ENCODE data around the gene ZC3H12A.
A peak's percentile ranks its signal among the peaks of the same experiment; 100 is the strongest.
"Not testable (repeated sequence)": the region's sequence is repeated elsewhere in the genome, so short reads cannot be mapped to it uniquely, and the experiment has no call there.

ZC3H12A gene

DNA sequence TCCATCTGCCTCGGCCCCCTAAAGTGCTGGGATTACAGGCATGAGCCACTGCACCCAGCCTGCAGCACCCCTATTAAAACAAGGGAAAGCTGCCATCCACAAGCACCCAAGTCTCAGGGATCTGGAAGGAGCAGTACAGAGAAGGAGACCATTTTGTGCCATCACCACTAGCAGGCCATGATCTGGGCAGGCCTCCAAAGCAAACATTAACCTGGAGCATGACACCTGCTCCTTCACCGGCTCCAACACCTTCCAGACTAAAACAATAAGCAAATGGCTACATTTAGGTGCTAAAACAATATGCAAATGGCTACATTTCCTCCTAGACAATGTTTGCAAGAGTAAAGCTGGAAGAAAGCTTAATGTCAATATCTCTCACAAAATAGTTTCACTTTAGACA, 23.5 kb downstream of the ZC3H12A start:
- H3K4me1 Mint-ChIP-seq (ENCODE audit: low read depth): peaks cover 14% of the 10 kb centered on the region
- no peak overlapping the region for H3K4me3 Mint-ChIP-seq
- no peaks in the 10 kb centered on the region for H3K27me3 Mint-ChIP-seq
- H3K9me3 Mint-ChIP-seq (ENCODE audit: low read depth): no peaks in the 10 kb centered on the region
- H3K36me3 Mint-ChIP-seq: peaks cover 7% of the 10 kb centered on the region
- H3K27ac Mint-ChIP-seq: no peak overlapping the region

GRCh38 chr1:37498872-37499617, 24.7 kb downstream of the ZC3H12A start:
- H3K27me3 Mint-ChIP-seq: no peaks in the 10 kb centered on the region
- H3K27ac Mint-ChIP-seq: peak overlapping the region; percentile 29
- no peak overlapping the region for H3K4me3 Mint-ChIP-seq
- H3K9me3 Mint-ChIP-seq (ENCODE audit: low read depth): no peaks in the 10 kb centered on the region
- H3K36me3 Mint-ChIP-seq: peaks cover 7% of the 10 kb centered on the region
- H3K4me1 Mint-ChIP-seq (ENCODE audit: low read depth): peaks cover 14% of the 10 kb centered on the region

- Mint-ChIP-seq H3K9me3 (ENCODE audit: low read depth) (no peaks in the 10 kb centered on the region), H3K27me3 (no peaks in the 10 kb centered on the region), H3K27ac (no peak overlapping the region), H3K4me1 (ENCODE audit: low read depth) (peaks cover 10% of the 10 kb centered on the region), H3K36me3 (peaks cover 9% of the 10 kb centered on the region), H3K4me3 (no peak overlapping the region)
Measured at GRCh38 chr1:37501661-37502060, 27.3 kb downstream of the ZC3H12A start.

DNA sequence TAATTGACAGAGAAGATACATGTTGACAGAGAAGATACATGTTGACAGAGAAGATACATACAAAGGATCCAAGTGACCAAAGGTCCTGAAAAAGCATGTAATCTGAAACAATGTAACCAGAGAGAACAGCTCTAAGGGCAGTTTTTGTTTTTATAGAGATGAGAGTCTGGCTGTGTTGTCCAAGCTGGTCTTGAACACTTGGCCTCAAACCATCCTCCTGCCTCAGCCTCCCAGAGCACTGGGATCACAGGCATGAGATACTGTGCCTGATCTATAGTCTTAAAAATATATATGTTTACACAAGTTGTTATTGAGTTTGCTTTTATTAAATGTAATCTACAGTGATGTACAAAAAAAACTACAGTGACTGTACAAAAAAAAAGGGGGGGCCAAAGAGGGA, 27.7 kb downstream of the ZC3H12A start:
- H3K9me3 Mint-ChIP-seq (ENCODE audit: low read depth): no peaks in the 10 kb centered on the region
- no peaks in the 10 kb centered on the region for H3K27me3 Mint-ChIP-seq
- peaks cover 10% of the 10 kb centered on the region for H3K4me1 Mint-ChIP-seq (ENCODE audit: low read depth)
- no peak overlapping the region for H3K27ac Mint-ChIP-seq
- H3K4me3 Mint-ChIP-seq: no peak overlapping the region
- H3K36me3 Mint-ChIP-seq: peaks cover 9% of the 10 kb centered on the region

DNA sequence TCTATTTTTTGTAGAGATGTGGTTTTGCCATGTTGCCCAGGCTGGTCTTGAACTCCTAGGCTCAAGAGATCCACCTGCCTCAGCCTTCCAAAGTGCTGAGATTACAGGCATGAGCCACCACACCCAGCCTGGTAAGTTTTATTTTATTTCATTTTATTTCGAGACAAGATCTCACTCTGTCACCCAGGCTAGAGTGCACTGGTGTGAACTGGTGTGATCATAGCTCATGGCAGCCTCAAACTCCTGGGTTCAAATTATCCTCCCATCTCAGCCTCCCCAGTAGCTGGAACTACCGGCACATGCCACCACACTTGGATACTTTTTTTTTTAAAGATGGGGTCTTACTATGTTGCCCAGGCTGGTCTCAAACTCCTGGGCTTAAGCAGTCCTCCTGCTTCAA, 28.4 kb downstream of the ZC3H12A start:
- H3K27ac Mint-ChIP-seq; H3K9me3 Mint-ChIP-seq (ENCODE audit: low read depth); H3K27me3 Mint-ChIP-seq; H3K4me3 Mint-ChIP-seq: not testable (repeated sequence)
- Mint-ChIP-seq H3K4me1 (ENCODE audit: low read depth) (peaks cover 14% of the 10 kb centered on the region), H3K36me3 (peaks cover 10% of the 10 kb centered on the region)

- no peaks in the 10 kb centered on the region for H3K9me3 Mint-ChIP-seq (ENCODE audit: low read depth)
- no peak overlapping the region for H3K4me3 Mint-ChIP-seq
- H3K36me3 Mint-ChIP-seq: peaks cover 13% of the 10 kb centered on the region
Measured at GRCh38 chr1:37506740-37507139, 32.4 kb downstream of the ZC3H12A start.

GRCh38 chr1:37509181-37509580, 34.8 kb downstream of the ZC3H12A start:
- H3K27ac Mint-ChIP-seq: peak overlapping the region; percentile 25
- H3K9me3 Mint-ChIP-seq (ENCODE audit: low read depth): no peaks in the 10 kb centered on the region
- H3K4me1 Mint-ChIP-seq (ENCODE audit: low read depth): peaks cover 43% of the 10 kb centered on the region
- no peaks in the 10 kb centered on the region for H3K27me3 Mint-ChIP-seq
- H3K36me3 Mint-ChIP-seq: peaks cover 12% of the 10 kb centered on the region
- H3K4me3 Mint-ChIP-seq: no peak overlapping the region

More at GRCh38 chr1:37506740-37507139, 32.4 kb downstream of the ZC3H12A start:
- Mint-ChIP-seq H3K4me1 (ENCODE audit: low read depth) (peaks cover 29% of the 10 kb centered on the region), H3K27ac (no peak overlapping the region), H3K27me3 (no peaks in the 10 kb centered on the region)

DNA sequence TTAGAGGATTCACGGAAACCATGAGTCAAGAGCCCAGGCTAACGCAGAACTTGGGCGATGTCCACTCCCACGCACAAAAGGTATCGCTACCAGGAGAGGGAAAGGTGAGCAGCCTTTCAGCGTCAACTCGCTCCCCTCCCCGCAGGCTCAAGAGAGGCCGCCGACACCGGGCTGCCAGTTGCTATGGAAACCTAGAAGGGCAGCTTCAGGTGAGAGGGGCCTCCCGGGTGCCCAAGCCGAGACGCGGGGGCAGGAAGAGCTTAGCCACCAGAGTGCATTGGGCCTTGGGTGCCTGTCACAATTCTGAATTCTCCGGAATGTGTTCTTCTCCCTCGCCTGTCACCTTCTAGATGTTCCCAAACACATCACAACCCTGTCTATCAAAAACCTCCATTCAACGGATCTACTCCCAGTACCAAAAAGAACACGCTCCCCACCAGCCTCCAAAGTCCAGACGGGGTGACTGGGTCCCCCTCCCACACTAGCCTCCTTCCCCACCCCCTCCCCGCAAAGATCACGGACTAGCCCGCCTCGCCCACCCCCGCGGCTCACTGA, 39.5 kb downstream of the ZC3H12A start:
- H3K4me3 Mint-ChIP-seq: peak overlapping the region; percentile 99
- H3K27me3 Mint-ChIP-seq: no peaks in the 10 kb centered on the region
- peaks cover 8% of the 10 kb centered on the region for H3K36me3 Mint-ChIP-seq
- no peaks in the 10 kb centered on the region for H3K9me3 Mint-ChIP-seq (ENCODE audit: low read depth)
- H3K4me1 Mint-ChIP-seq (ENCODE audit: low read depth): peaks cover 46% of the 10 kb centered on the region
- peak overlapping the region; percentile 92 for H3K27ac Mint-ChIP-seq

DNA sequence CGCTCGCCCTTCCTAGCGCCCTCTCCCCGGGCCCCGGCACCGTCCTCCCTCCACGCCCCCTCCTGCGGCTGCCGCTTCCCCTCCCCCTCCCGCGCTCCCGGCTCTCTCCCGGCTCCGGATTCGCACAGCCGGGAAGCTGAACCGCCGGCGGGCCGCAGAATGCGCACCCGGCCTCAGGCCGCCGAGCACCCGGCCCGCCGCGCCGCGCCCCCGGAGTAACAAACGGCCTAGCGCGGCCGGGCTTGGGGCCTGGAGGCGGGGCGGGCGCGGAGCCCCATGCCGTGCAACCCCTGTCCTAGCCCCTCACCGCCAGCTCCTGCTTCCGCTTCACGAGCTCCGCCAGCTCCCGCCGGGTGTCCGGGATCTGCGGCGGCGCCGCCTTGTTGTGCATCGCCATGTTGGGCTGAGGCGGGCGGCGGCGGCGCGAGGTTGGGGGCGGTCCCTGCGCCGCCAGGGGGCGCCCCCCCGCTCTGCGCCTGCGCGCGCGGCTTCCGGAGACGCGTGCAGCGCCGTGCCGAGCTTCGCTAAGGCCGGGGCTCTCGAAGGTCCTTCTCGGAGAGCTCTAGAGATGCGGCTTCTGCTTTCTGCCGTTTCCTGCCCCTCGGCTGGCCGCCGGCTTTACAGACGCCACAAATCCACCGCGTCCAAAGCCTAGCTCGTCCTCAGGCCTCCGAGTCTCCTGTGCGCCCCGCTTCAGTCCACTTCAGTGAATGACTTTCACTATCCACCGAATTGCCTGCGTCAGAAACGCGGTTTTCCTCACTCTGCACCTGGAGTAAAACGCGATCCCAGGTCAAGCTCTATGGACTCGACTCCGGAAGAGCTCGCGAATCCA, 40.2 kb downstream of the ZC3H12A start, which contains the start of gene MEAF6:
TSS of gene MEAF6 (minus strand) at position 417 of the 835 bp plus-strand sequence. CDS start at position 397, 20 bp downstream.
- Mint-ChIP-seq H3K4me1 (ENCODE audit: low read depth) (peaks cover 47% of the 10 kb centered on the region), H3K4me3 (peak within 1 kb of the TSS; percentile 99), H3K27me3 (no peaks in the 10 kb centered on the region), H3K9me3 (ENCODE audit: low read depth) (no peaks in the 10 kb centered on the region), H3K36me3 (peaks cover 2% of the 10 kb centered on the region), H3K27ac (peak within 1 kb of the TSS; percentile 98)

- Mint-ChIP-seq H3K36me3 (peaks cover 2% of the 10 kb centered on the region), H3K27ac (peak overlapping the region; percentile 98), H3K4me1 (ENCODE audit: low read depth) (peaks cover 54% of the 10 kb centered on the region), H3K9me3 (ENCODE audit: low read depth) (no peaks in the 10 kb centered on the region), H3K4me3 (peak overlapping the region; percentile 93), H3K27me3 (no peaks in the 10 kb centered on the region)
Measured at GRCh38 chr1:37515185-37516034, 41.0 kb downstream of the ZC3H12A start.

- no peaks in the 10 kb centered on the region for H3K9me3 Mint-ChIP-seq (ENCODE audit: low read depth)
Measured at GRCh38 chr1:37517569-37517968, 43.2 kb downstream of the ZC3H12A start.

DNA sequence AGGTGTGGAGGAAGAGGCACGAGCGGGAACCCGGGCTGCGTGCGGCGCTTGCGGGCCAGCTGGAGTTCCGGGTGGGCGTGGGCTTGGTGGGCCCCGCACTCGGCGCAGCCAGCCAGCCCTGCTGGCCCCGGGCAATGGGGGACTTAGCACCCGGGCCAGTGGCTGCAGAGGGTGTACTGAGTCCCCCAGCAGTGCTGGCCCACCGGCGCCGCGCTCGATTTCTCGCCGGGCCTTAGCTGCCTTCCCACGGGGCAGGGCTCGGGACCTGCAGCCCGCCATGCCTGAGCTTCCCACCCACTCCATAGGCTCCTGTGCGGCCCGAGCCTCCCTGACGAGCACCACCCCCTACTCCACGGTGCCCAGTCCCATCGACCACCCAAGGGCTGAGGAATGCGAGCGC, 43.9 kb downstream of the ZC3H12A start:
- H3K27ac Mint-ChIP-seq; H3K4me3 Mint-ChIP-seq; H3K9me3 Mint-ChIP-seq (ENCODE audit: low read depth); H3K27me3 Mint-ChIP-seq: not testable (repeated sequence)
- H3K4me1 Mint-ChIP-seq (ENCODE audit: low read depth): peaks cover 46% of the 10 kb centered on the region
- peaks cover 11% of the 10 kb centered on the region for H3K36me3 Mint-ChIP-seq

More at GRCh38 chr1:37517569-37517968, 43.2 kb downstream of the ZC3H12A start:
- Mint-ChIP-seq H3K4me1 (ENCODE audit: low read depth) (peaks cover 45% of the 10 kb centered on the region), H3K27me3 (no peaks in the 10 kb centered on the region), H3K36me3 (peaks cover 5% of the 10 kb centered on the region), H3K27ac (no peak overlapping the region), H3K4me3 (peak overlapping the region; percentile 33)

GRCh38 chr1:37518929-37519328, 44.5 kb downstream of the ZC3H12A start:
- H3K27me3 Mint-ChIP-seq; H3K9me3 Mint-ChIP-seq (ENCODE audit: low read depth): not testable (repeated sequence)
- Mint-ChIP-seq H3K4me3 (peak overlapping the region; percentile 93), H3K4me1 (ENCODE audit: low read depth) (peaks cover 43% of the 10 kb centered on the region), H3K36me3 (peaks cover 10% of the 10 kb centered on the region), H3K27ac (peak overlapping the region; percentile 96)

DNA sequence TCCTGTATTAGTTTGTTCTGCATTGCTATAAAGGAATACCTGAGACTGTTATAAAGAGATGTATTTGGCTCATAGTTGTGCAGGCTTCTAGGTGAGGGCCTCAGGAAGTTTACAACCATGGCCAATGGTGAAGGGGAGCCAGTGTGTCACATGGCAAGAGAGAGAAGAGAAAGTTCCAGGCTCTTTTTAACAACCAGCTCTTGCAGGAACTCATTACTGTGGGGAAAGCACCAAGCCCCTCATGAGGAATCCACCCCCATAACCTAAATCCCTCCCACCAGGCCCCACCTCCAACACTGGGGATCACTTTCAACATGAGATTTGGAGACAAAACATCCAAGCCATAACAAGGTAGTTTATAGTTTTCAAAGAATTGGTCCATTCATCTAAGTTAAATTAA, 45.2 kb downstream of the ZC3H12A start:
- Mint-ChIP-seq H3K4me1 (ENCODE audit: low read depth) (peaks cover 42% of the 10 kb centered on the region), H3K36me3 (peaks cover 10% of the 10 kb centered on the region), H3K4me3 (peak overlapping the region; percentile 93), H3K27me3 (no peaks in the 10 kb centered on the region), H3K9me3 (ENCODE audit: low read depth) (no peaks in the 10 kb centered on the region), H3K27ac (peak overlapping the region; percentile 96)

Measured in activated naive CD8-positive, alpha-beta T cell (primary cell).